Ishikawa (cell line): ENCODE measurements around the gene TEX261.

Experiments used
- EGR1 ChIP-seq: IDR thresholded peaks from 2 replicates; pipeline ENCODE4 v1.6.1; 2012
- EP300 ChIP-seq: IDR thresholded peaks from 2 replicates; pipeline ENCODE4 v1.6.1; 2012; ENCODE audit warnings: borderline replicate concordance
- NFIC ChIP-seq: IDR thresholded peaks from 2 replicates; pipeline ENCODE4 v1.6.1; 2012
- TEAD4 ChIP-seq: IDR thresholded peaks from 2 replicates; pipeline ENCODE4 v1.6.1; 2012

- TF ChIP-seq NFIC (no peak), TEAD4 (no peak), EGR1 (no peak), EP300 (no peak)
Measured at GRCh38 chr2:71000780-71001591, 6.3 kb upstream of the TEX261 start.
